ENCODE measurements around the gene PRKN.
"Not testable (repeated sequence)": the region's sequence is repeated elsewhere in the genome, so short reads cannot be mapped to it uniquely, and the experiment has no call there.

GRCh38 chr6:161861061-161861460 is 866.5 kb downstream of the PRKN start:
- TF ChIP-seq, protein P1, sequence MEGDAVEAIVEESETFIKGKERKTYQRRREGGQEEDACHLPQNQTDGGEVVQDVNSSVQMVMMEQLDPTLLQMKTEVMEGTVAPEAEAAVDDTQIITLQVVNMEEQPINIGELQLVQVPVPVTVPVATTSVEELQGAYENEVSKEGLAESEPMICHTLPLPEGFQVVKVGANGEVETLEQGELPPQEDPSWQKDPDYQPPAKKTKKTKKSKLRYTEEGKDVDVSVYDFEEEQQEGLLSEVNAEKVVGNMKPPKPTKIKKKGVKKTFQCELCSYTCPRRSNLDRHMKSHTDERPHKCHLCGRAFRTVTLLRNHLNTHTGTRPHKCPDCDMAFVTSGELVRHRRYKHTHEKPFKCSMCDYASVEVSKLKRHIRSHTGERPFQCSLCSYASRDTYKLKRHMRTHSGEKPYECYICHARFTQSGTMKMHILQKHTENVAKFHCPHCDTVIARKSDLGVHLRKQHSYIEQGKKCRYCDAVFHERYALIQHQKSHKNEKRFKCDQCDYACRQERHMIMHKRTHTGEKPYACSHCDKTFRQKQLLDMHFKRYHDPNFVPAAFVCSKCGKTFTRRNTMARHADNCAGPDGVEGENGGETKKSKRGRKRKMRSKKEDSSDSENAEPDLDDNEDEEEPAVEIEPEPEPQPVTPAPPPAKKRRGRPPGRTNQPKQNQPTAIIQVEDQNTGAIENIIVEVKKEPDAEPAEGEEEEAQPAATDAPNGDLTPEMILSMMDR (IDR thresholded peaks at IDR 0.05; ENCODE audit: insufficient read depth, low read length), result not testable (repeated sequence)
- not testable (repeated sequence) for TF ChIP-seq SPI1 (IDR thresholded peaks at IDR 0.05; ENCODE audit: borderline replicate concordance, low read depth); POLR2AphosphoS5 (IDR thresholded peaks at IDR 0.05; ENCODE audit: low read depth); GABPA (IDR thresholded peaks at IDR 0.05; ENCODE audit: low read depth)
- TF ChIP-seq, protein P2, sequence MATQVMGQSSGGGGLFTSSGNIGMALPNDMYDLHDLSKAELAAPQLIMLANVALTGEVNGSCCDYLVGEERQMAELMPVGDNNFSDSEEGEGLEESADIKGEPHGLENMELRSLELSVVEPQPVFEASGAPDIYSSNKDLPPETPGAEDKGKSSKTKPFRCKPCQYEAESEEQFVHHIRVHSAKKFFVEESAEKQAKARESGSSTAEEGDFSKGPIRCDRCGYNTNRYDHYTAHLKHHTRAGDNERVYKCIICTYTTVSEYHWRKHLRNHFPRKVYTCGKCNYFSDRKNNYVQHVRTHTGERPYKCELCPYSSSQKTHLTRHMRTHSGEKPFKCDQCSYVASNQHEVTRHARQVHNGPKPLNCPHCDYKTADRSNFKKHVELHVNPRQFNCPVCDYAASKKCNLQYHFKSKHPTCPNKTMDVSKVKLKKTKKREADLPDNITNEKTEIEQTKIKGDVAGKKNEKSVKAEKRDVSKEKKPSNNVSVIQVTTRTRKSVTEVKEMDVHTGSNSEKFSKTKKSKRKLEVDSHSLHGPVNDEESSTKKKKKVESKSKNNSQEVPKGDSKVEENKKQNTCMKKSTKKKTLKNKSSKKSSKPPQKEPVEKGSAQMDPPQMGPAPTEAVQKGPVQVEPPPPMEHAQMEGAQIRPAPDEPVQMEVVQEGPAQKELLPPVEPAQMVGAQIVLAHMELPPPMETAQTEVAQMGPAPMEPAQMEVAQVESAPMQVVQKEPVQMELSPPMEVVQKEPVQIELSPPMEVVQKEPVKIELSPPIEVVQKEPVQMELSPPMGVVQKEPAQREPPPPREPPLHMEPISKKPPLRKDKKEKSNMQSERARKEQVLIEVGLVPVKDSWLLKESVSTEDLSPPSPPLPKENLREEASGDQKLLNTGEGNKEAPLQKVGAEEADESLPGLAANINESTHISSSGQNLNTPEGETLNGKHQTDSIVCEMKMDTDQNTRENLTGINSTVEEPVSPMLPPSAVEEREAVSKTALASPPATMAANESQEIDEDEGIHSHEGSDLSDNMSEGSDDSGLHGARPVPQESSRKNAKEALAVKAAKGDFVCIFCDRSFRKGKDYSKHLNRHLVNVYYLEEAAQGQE (IDR thresholded peaks at IDR 0.05; ENCODE audit: insufficient replicate concordance, low read depth), result not testable (repeated sequence)
